Epithelial cell of prostate (primary cell): Measurements from ENCODE around the gene LPP.

ENCODE experiments used
- DNase-seq: peaks from one replicate; pipeline ENCODE4 v3.0.0-alpha.2; 2011; ENCODE audit warnings: low read depth, low spot score
- H3K27ac ChIP-seq: fragments of 450-650 bp; 2 replicates; pipeline ENCODE4 v1.5.1; 2017; ENCODE audit warnings: mild to moderate bottlenecking

The LPP gene

GRCh38 chr3:188727052-188727451, 573.1 kb downstream of the LPP start:
- H3K27ac ChIP-seq, result no peak overlapping the region
- DNase-seq, result no peak

- no peak overlapping the region for H3K27ac ChIP-seq
- no peak for DNase-seq
Measured at GRCh38 chr3:188728371-188728896, 574.5 kb downstream of the LPP start.

- H3K27ac ChIP-seq, result no peak overlapping the region
- no peak for DNase-seq
Measured at GRCh38 chr3:188729422-188729821, 575.5 kb downstream of the LPP start.

GRCh38 chr3:188734395-188734794, 580.4 kb downstream of the LPP start:
- H3K27ac ChIP-seq, result no peak overlapping the region
- DNase-seq, result no peak

GRCh38 chr3:188739511-188739910, 585.6 kb downstream of the LPP start:
- no peak for DNase-seq
- H3K27ac ChIP-seq, result no peak overlapping the region

- H3K27ac ChIP-seq, result no peak overlapping the region
- no peak for DNase-seq
Measured at GRCh38 chr3:188740010-188740409, 586.1 kb downstream of the LPP start.

GRCh38 chr3:188742755-188743550, 589.0 kb downstream of the LPP start:
- H3K27ac ChIP-seq, result no peak overlapping the region
- no peak for DNase-seq

GRCh38 chr3:188744166-188744565, 590.2 kb downstream of the LPP start:
- no peak overlapping the region for H3K27ac ChIP-seq
- no peak for DNase-seq

GRCh38 chr3:188745031-188745430, 591.1 kb downstream of the LPP start:
- no peak for DNase-seq
- H3K27ac ChIP-seq, result no peak overlapping the region

- H3K27ac ChIP-seq, result no peak overlapping the region
- DNase-seq, result no peak
Measured at GRCh38 chr3:188746291-188746783, 592.4 kb downstream of the LPP start.

- no peak for DNase-seq
- no peak overlapping the region for H3K27ac ChIP-seq
Measured at GRCh38 chr3:188747489-188747888, 593.5 kb downstream of the LPP start.

- DNase-seq, result no peak
- no peak overlapping the region for H3K27ac ChIP-seq
Measured at GRCh38 chr3:188749010-188749617, 595.2 kb downstream of the LPP start.

GRCh38 chr3:188749830-188750229, 595.9 kb downstream of the LPP start:
- H3K27ac ChIP-seq, result no peak overlapping the region
- DNase-seq, result no peak

GRCh38 chr3:188750617-188751016, 596.7 kb downstream of the LPP start:
- H3K27ac ChIP-seq, result no peak overlapping the region
- DNase-seq, result no peak

- no peak overlapping the region for H3K27ac ChIP-seq
- DNase-seq, result no peak
Measured at GRCh38 chr3:188752850-188753249, 598.9 kb downstream of the LPP start.

GRCh38 chr3:188754267-188754666, 600.3 kb downstream of the LPP start:
- no peak overlapping the region for H3K27ac ChIP-seq
- no peak for DNase-seq

- no peak overlapping the region for H3K27ac ChIP-seq
- DNase-seq, result no peak
Measured at GRCh38 chr3:188756241-188756640, 602.3 kb downstream of the LPP start.

GRCh38 chr3:188759336-188760005, 605.5 kb downstream of the LPP start:
- DNase-seq, result no peak
- no peak overlapping the region for H3K27ac ChIP-seq

GRCh38 chr3:188760408-188760807, 606.5 kb downstream of the LPP start:
- H3K27ac ChIP-seq, result peak overlapping the region; percentile 30
- DNase-seq, result peak; percentile 70

GRCh38 chr3:188761439-188761838, 607.5 kb downstream of the LPP start:
- DNase-seq, result no peak
- no peak overlapping the region for H3K27ac ChIP-seq

- H3K27ac ChIP-seq, result no peak overlapping the region
- DNase-seq, result no peak
Measured at GRCh38 chr3:188761964-188762363, 608.0 kb downstream of the LPP start.
